ENCODE measurements around the gene SAMD11.
"Not testable (repeated sequence)": the region's sequence is repeated elsewhere in the genome, so short reads cannot be mapped to it uniquely, and the experiment has no call there.

Gene SAMD11

GRCh38 chr1:923131-923990 lies at the start of gene SAMD11:
TSS of gene SAMD11 (plus strand) at chr1:923923. CDS start at chr1:924432, 509 bp downstream.
- peak; percentile 81 for DNase-seq

GRCh38 chr1:876428-877208 lies 47.1 kb upstream of the SAMD11 start:
- not testable (repeated sequence) for DNase-seq

GRCh38 chr1:877209-877986 lies 46.3 kb upstream of the SAMD11 start:
- not testable (repeated sequence) for DNase-seq

- DNase-seq = not testable (repeated sequence)
These were observed 43.2 kb upstream of the SAMD11 start for GRCh38 chr1:880511-880910.

GRCh38 chr1:880915-881314 lies 42.8 kb upstream of the SAMD11 start:
- DNase-seq = not testable (repeated sequence)

- no peak for DNase-seq
These were observed 37.4 kb upstream of the SAMD11 start for GRCh38 chr1:886311-886710.

GRCh38 chr1:886760-887159 lies 37.0 kb upstream of the SAMD11 start:
- no peak for DNase-seq

- no peak for DNase-seq
These were observed 35.4 kb upstream of the SAMD11 start for GRCh38 chr1:888297-888696.

GRCh38 chr1:889774-890173 lies 33.9 kb upstream of the SAMD11 start:
- not testable (repeated sequence) for DNase-seq

GRCh38 chr1:890234-890633 lies 33.5 kb upstream of the SAMD11 start:
- not testable (repeated sequence) for DNase-seq

- no peak for DNase-seq
These were observed 33.1 kb upstream of the SAMD11 start for GRCh38 chr1:890661-891060.

- no peak for DNase-seq
These were observed 26.5 kb upstream of the SAMD11 start for GRCh38 chr1:897226-897625.

GRCh38 chr1:897951-898350 lies 25.8 kb upstream of the SAMD11 start:
- peak; percentile 16 for DNase-seq

GRCh38 chr1:899636-900317 lies 23.9 kb upstream of the SAMD11 start:
- DNase-seq = no peak

GRCh38 chr1:901108-901859 lies 22.4 kb upstream of the SAMD11 start:
- no peak for DNase-seq

- DNase-seq = no peak
These were observed 20.9 kb upstream of the SAMD11 start for GRCh38 chr1:902802-903201.

GRCh38 chr1:903305-903704 lies 20.4 kb upstream of the SAMD11 start:
- no peak for DNase-seq

- DNase-seq = peak; percentile 20
These were observed 19.9 kb upstream of the SAMD11 start for GRCh38 chr1:903721-904271.

- peak; percentile 91 for DNase-seq
These were observed 19.3 kb upstream of the SAMD11 start for GRCh38 chr1:904310-904950.

- DNase-seq = peak; percentile 49
These were observed 18.5 kb upstream of the SAMD11 start for GRCh38 chr1:905071-905749.

Measured in activated T-cell treated with anti-CD3 and anti-CD28 coated beads, Interleukin-2, amount 50 U/mL, for 1 hour (primary cell).